ENCODE data around the gene AJAP1.

Gene AJAP1

GRCh38 chr1:4772294-4773010, 118.0 kb downstream of the AJAP1 start:
- no peak for DNase-seq (ENCODE audit: low read depth)

DNA sequence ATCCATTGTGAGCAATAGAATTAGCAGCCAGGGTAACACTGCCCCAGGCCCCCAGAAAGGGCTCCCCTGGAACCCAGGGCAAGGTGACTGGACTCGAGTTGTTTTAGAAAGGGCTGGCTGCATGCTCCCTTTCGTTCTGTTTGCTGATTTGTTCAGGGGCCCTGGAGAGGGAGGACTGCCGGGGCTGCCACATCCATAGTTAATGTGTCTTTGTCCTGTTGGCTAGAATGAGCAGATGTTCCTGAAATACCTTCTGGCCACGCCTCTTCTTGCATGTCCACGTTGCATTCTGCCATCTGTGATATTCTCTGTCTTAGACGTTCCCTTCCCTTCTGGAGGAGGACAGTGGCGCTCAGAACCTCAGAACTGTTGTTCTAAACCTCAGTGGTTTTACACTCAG, 118.8 kb downstream of the AJAP1 start:
- DNase-seq (ENCODE audit: low read depth): no peak

DNA sequence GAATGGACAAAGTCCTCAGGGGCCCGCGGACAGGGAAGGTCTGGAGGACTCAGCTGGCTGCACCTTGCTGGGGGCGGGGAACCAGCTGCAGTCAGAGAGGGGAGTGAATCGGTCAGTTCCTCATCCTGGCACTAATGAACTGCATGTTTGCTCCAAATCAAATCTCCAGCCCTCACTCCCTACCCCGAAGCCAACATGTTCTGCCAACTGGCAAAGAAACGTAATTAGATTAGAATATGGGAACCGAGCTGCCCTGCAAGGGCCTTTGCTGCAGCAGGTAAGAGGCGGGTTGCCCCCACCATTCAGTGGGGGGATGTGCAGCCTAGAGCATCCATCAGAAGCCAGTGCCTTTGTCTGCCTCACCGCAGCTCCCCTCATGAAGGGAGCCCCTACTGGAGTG, 121.1 kb downstream of the AJAP1 start:
- DNase-seq (ENCODE audit: low read depth): no peak

DNA sequence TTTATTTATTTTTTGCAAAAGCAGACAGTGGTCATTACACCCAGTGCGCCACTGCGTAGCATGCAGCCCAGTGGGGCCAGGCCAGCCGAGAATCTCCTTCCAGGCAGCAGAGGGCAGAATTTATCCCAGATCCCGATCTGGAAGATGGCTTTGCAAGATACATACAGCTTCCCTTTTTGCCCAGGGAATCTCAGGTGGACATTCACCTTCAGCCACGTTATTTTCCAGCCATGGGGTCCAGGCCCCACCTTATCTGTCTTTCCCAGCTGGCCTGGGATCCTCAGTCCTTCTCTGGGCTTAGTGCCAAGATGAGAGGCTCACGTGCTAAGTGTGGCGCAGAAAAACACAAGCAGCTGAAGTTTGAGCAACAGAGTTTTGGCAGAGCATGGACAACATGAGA, 123.6 kb downstream of the AJAP1 start:
- DNase-seq (ENCODE audit: low read depth): no peak

DNA sequence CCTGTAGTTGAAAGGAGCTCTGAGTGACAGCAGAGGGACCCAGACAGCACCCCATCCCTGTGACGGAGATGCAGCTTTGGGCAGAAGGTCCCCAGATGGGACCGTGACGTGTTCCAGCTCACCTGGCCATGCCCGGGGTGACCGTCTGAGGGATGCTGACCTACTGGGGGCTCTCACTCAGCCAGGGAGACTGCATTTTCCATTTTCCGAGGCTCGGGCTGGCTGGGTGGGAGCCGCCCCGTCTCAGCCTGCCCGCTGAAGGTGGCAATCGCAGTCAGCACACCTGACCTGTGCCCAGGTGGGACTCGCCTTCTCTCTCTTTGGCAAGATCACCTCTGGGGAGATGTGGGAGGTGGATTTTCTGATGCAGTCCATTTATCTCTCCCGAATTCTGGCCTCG, 127.2 kb downstream of the AJAP1 start:
- no peak for DNase-seq (ENCODE audit: low read depth)

DNA sequence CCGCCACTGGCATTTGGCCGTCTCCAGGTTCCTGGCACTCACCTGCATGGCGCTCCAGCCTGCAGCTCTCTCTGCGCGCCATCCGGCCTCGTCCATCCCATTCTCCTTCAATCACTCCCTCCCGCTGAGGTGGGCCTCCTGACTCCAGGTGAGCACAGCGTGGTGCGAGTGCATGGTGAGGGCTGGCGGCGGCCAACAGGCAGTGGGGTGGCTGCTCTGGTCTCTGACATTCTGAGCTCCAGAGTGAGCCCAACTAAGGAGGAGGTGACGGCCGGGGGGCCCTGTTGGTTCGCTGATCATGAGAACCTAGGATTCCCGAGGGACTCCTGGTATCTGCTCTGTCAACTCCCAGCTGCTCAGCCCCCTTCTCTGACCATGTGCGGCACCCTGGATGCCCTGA, 130.4 kb downstream of the AJAP1 start:
- no peak for DNase-seq (ENCODE audit: low read depth)

DNA sequence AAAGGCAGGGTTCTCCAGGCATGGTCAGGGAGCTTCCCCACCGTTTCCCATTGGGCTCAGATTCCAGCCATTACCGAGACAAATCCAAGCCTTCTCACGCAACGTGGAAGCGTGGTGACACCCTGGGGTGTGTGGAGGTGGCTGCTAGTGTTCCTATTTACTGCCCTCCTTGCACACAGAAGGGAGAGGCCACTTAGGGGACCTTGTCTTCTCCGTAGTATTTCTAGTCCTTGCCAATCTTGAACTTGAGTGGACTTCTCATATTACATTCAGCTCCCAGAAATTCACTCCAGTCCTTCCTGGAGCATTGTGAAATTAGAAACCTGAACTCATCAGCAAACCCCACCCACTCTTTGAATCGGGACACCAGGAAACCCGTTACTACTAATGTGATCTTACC, 131.6 kb downstream of the AJAP1 start:
- no peak for DNase-seq (ENCODE audit: low read depth)

- no peak for DNase-seq (ENCODE audit: low read depth)
Measured at GRCh38 chr1:4787551-4787950, 133.1 kb downstream of the AJAP1 start.

DNA sequence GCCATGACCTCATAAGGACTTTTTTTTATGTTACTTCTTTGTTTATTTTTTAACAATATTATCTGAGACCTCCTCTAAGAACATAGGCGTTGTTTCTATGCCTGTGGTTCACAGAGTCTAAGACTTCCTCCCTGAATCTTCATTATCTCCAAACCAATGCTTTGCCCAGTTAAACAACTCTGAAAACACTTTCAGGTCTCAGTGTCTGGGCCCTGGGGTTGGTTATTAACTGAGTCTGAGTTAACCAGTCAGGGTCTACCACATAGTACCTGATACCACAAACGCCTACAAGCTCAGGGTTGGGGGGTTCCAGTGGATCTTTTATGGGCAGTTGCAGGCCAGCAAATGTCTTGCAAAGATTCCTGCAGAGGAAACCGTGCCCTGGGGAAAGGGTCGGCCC, 138.2 kb downstream of the AJAP1 start:
- no peak for DNase-seq (ENCODE audit: low read depth)

DNA sequence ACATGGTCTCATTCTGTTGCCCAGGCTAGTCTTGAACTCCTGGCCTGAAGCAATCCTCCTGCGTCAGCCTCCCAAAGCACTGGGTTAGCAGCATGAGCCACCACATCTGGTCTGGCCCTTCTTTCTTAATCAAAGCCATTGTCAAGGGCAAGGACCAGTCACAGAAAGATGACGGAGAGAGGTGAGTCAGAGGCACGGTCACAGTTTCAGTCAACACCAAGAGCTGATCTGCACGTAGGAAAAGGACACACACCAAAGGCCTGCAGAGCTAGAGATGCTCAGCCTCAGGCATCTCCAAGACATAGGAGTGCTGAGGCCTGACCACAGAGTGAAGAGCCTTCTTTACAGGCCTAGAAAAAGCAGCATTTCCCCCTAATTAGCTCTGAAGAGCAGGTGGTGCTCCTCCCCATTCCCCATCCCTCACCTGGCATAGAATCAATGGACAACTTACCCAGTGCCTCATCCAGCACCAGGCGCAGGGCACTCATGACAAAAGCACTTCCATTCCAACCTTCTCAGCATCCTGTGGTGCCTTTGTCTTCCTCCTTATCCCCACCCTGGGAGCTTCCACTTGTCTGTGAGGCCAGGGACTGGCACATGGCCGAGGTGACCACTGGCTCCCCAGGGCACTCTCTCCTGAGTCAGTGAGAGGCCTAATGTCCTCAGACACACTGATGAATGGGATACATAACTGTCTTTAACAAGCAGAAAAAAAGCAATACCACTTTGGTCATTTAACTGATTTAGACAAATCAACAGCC, 139.8 kb downstream of the AJAP1 start:
- no peak for DNase-seq (ENCODE audit: low read depth)

DNA sequence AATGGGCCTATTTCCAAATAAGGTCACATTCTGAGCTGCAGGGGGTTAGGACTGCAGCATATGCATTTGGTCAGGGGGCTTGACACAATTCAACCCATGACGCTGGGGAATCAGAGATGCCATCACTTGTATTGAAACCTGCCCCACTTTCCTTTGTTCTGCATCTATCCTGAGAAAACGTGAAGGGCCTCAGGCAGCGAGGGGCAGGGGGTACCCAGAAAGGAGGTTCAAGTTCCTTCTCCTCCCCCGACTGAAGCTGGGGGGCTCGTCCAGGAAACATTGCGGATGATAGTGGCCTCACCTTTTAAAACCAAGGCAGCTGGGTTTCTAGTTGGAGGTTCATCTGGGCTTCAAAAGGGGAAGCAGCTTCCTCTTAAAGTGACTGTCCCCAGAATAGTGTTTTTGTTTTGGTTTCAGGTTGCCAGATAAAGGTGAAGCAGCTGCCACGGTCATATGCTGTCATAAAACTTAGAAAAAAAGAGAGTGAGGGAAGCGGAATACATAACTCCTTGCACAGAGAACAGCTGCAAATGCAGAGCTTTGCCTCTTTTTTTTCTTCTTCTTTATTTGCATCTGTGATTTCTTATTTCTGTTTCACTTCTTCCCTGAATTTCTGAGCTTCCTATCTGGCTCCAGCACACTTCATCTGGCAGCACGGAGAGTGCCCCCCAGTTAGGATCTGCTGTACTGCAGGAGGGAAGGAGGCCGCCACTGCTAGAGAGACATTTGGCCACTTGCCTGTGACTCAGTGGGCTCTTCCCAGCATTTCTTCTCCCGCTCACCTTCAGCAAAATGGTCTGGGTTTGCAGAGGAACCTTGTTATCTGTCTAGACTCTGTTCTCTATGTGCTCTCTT, 142.0 kb downstream of the AJAP1 start:
- no peak for DNase-seq (ENCODE audit: low read depth)

DNA sequence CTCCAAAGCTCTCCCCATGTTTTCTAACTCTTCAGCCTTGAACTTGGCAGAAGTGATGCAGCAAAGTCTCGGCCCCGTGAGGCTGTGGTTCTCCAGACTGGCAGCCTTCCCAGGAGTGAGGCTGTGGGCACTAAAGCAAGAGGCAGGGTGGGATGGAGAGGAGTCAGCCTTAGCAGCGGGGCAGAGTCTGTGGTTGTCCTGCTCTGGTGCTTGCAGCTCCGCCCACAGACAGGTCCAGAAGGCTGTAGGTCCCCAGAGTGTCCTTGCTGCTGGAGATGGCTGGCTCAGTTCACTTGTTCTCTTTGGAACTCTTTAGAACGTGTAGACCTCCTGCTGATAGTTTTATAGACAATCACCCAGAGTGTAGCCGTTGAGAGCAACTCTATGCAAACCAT, 142.6 kb downstream of the AJAP1 start:
- DNase-seq (ENCODE audit: low read depth): no peak

DNA sequence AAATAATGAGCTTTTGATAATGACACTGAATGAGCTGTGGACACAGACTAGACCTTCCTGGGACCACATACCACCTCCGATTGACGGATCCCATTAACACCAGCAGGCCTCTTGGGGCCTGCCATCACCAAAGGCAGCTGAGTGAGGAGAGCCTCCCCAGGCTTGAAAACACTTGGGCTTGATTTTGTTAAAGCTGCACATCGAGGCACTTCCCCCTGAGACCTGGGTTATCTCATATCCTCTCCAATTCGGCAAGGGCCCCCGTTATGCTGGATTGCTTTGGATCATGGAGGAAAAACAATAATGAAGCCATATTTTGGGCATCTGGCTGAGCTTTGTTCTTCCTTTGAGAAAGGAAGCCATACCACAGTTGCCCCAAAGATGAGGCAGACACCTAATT, 143.0 kb downstream of the AJAP1 start:
- no peak for DNase-seq (ENCODE audit: low read depth)

DNA sequence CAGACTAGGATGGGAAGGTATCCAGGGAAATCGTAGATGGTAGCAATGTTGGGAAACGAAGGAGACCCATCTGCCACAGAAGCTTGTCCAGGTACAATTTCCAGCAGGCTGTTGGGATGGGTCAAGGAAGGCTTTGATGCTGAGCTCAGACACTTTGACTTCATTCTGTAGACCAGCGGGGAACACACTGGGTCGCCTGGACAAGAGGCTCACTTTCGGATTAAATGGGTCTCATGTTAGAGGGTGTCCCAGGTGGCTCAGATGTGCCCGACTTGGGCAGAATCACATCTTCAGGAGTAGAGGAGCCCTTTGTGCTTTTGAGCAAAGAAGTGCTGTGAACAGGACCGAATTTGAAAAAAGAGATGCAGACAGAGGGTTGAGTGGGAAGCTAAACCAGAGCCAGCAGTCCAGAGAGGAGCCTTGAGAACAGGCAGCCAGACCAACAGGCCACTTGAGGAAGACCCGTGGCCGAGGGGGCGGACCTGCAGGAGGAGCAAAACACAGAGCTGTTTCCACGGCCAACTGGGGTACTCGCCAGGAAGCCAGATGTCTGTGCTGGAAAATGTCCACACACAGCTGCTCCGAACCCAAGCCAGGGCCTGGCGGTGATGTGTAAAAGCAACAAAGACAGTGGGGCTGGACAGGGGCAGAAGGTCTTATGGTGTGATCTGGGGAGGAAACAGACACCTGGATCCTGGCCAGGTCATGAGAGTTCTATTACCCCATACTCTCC, 146.9 kb downstream of the AJAP1 start:
- no peak for DNase-seq (ENCODE audit: low read depth)

- DNase-seq (ENCODE audit: low read depth): no peak
Measured at GRCh38 chr1:4802024-4802423, 147.6 kb downstream of the AJAP1 start.

GRCh38 chr1:4803335-4803734, 148.9 kb downstream of the AJAP1 start:
- no peak for DNase-seq (ENCODE audit: low read depth)

DNA sequence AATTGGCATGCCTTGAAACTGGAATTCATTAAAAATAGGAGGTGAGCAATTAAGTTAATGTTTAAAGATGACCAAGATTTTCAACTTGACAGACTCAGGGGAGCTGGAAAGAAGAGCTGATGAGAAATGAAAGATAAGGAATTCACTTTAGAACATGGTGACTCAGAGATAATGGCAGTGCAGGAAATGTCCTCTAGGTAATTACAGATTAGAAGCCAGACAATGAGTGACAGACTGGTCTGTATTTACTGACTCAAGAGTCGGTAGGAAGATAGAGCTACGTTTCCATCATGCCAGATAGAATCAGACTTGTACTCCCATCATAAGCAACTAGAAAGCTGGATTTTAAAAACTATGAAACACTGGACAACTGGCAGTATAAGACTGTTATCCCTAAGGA, 151.6 kb downstream of the AJAP1 start:
- DNase-seq (ENCODE audit: low read depth): no peak

DNA sequence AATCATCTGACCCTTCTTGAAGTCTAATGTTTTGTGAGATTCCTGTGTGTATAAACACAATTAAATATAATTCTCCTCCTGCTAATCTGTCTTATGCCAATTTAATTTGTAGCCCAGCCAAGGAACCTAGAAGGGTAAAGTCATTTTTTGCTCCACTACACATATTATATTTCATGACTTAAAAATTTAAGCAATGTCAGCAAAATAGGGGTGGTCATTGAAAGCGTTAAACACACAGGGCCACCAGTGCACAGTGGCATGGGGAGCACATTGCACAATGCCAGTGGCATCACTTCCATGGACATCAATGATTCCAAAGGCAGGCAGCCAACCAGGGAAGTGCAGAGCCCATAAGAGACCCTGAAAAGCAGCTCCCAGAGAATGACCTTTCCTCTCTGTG, 166.1 kb downstream of the AJAP1 start:
- no peak for DNase-seq (ENCODE audit: low read depth)

DNA sequence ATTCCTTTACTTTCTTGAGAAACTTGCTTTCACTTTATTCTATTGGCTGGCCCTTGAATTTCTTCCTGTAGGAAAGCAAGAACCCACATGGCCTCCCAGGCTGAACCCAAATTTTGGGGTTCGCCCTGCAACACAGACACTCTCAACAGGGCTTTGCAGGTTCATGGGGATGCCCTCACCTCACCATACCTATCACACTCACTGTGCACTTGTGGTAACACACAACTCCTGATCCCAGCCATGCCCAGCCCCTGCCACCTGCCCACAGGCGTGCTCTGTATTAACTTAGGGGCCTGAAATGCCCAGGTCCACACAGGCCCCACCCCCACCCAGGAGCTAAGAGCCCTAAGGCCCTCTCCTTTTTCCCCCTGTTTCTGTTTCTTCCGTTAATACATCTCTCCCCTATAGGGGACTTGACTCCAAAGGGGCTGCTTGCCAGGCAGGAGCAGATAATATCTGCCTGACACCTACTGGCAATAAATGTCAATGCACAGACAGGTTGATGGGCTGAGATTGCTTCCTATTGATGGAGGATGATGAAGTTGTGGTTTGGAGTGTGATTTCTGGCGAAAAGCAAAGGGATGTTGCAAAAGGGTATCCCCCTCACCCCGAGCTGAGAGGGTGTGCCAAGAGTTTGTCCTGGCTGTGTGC, 171.5 kb downstream of the AJAP1 start:
- no peak for DNase-seq (ENCODE audit: low read depth)

DNA sequence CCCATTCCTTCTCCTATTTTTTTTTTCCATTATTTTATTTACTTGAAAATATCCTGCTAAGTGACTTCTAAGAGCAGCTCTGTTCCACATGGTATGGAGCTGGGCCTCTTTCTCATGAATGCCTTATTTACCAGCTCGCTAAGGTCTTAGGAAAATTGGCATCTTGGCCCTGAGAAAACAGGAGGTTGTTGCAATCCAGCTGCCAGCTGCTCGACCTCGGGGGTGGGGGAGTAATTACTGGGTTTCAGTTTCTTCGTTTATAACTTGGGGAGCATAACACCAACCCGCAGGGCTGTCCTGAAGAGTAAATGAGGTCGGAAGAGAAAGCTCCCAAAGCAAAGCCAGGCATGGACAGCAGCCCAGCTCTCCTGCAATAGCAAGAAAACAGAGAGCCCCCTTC, 176.3 kb downstream of the AJAP1 start:
- DNase-seq (ENCODE audit: low read depth): no peak

DNA sequence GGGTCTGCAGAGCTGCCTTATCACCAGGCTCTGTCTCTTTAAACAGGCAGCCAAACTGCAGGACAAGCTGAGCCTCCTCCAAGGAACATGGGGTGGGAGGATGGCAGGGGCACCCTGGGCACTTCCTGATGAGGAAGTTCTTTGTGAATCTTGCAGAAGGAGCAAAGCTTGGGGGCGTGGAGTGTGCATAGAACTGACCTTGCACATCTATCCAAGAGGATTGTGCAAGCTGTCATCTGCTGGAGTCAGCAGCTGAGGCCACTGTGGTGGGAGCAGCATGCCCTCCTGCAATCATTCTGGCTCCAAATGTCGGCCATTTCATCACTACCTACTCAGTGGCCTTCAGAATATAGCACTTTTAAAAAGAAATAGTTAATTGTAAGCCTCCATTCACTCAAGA, 182.2 kb downstream of the AJAP1 start:
- DNase-seq (ENCODE audit: low read depth): no peak
